ENCODE measurements around the gene HLA-A.

The HLA-A gene

GRCh38 chr6:29942275-29943052 lies at the start of gene HLA-A:
TSS of gene HLA-A (plus strand) at chr6:29942532. CDS start at chr6:29942554, 22 bp downstream.
- Histone ChIP-seq H3K36me3 (ENCODE audit: insufficient read depth, low read length) (no peaks in the 10 kb centered on the region), H3K4me3 (ENCODE audit: low read length) (peak within 1 kb of the TSS; percentile 45), H2AFZ (ENCODE audit: low read depth, low read length) (peak within 1 kb of the TSS; percentile 61), H3K4me1 (ENCODE audit: insufficient read depth, low read length) (no peaks in the 10 kb centered on the region), H3K9me3 (ENCODE audit: low read length) (no peaks in the 10 kb centered on the region), H3K27me3 (ENCODE audit: insufficient read depth, low read length) (peaks cover 5% of the 10 kb centered on the region)

- no peaks in the 10 kb centered on the region for H3K4me1 ChIP-seq (ENCODE audit: insufficient read depth, low read length)
- H2AFZ ChIP-seq (ENCODE audit: low read depth, low read length) = no peak overlapping the region
- no peak overlapping the region for H3K4me3 ChIP-seq (ENCODE audit: low read length)
- H3K27me3 ChIP-seq (ENCODE audit: insufficient read depth, low read length) = peaks cover 27% of the 10 kb centered on the region
- H3K36me3 ChIP-seq (ENCODE audit: insufficient read depth, low read length) = no peaks in the 10 kb centered on the region
- peaks cover 2% of the 10 kb centered on the region for H3K9me3 ChIP-seq (ENCODE audit: low read length)
Observed at GRCh38 chr6:29892696-29893095, 49.6 kb upstream of the HLA-A start.

- no peaks in the 10 kb centered on the region for H3K36me3 ChIP-seq (ENCODE audit: insufficient read depth, low read length)
- H3K27me3 ChIP-seq (ENCODE audit: insufficient read depth, low read length) = no peaks in the 10 kb centered on the region
- H3K4me3 ChIP-seq (ENCODE audit: low read length) = no peak overlapping the region
- no peak overlapping the region for H2AFZ ChIP-seq (ENCODE audit: low read depth, low read length)
- no peaks in the 10 kb centered on the region for H3K9me3 ChIP-seq (ENCODE audit: low read length)
- no peaks in the 10 kb centered on the region for H3K4me1 ChIP-seq (ENCODE audit: insufficient read depth, low read length)
Observed at GRCh38 chr6:29899281-29899680, 43.1 kb upstream of the HLA-A start.

GRCh38 chr6:29905286-29905685 lies 37.0 kb upstream of the HLA-A start:
- H3K27me3 ChIP-seq (ENCODE audit: insufficient read depth, low read length) = peaks cover 17% of the 10 kb centered on the region
- no peaks in the 10 kb centered on the region for H3K9me3 ChIP-seq (ENCODE audit: low read length)
- H3K4me3 ChIP-seq (ENCODE audit: low read length) = no peak overlapping the region

GRCh38 chr6:29907637-29908340 lies 34.5 kb upstream of the HLA-A start:
- H2AFZ ChIP-seq (ENCODE audit: low read depth, low read length) = no peak overlapping the region
- no peaks in the 10 kb centered on the region for H3K9me3 ChIP-seq (ENCODE audit: low read length)
- H3K4me3 ChIP-seq (ENCODE audit: low read length) = no peak overlapping the region
- H3K36me3 ChIP-seq (ENCODE audit: insufficient read depth, low read length) = no peaks in the 10 kb centered on the region
- H3K27me3 ChIP-seq (ENCODE audit: insufficient read depth, low read length) = peaks cover 19% of the 10 kb centered on the region
- H3K4me1 ChIP-seq (ENCODE audit: insufficient read depth, low read length) = no peaks in the 10 kb centered on the region

More at GRCh38 chr6:29905286-29905685, 37.0 kb upstream of the HLA-A start:
- H2AFZ ChIP-seq (ENCODE audit: low read depth, low read length) = no peak overlapping the region
- H3K4me1 ChIP-seq (ENCODE audit: insufficient read depth, low read length) = no peaks in the 10 kb centered on the region
- H3K36me3 ChIP-seq (ENCODE audit: insufficient read depth, low read length) = no peaks in the 10 kb centered on the region

- peaks cover 19% of the 10 kb centered on the region for H3K27me3 ChIP-seq (ENCODE audit: insufficient read depth, low read length)
- no peaks in the 10 kb centered on the region for H3K4me1 ChIP-seq (ENCODE audit: insufficient read depth, low read length)
- no peak overlapping the region for H2AFZ ChIP-seq (ENCODE audit: low read depth, low read length)
- H3K4me3 ChIP-seq (ENCODE audit: low read length) = no peak overlapping the region
- no peaks in the 10 kb centered on the region for H3K9me3 ChIP-seq (ENCODE audit: low read length)
- H3K36me3 ChIP-seq (ENCODE audit: insufficient read depth, low read length) = no peaks in the 10 kb centered on the region
Observed at GRCh38 chr6:29908341-29908662, 34.0 kb upstream of the HLA-A start.

- no peaks in the 10 kb centered on the region for H3K36me3 ChIP-seq (ENCODE audit: insufficient read depth, low read length)
- H3K27me3 ChIP-seq (ENCODE audit: insufficient read depth, low read length) = peaks cover 19% of the 10 kb centered on the region
- H3K4me3 ChIP-seq (ENCODE audit: low read length) = no peak overlapping the region
- no peaks in the 10 kb centered on the region for H3K4me1 ChIP-seq (ENCODE audit: insufficient read depth, low read length)
- no peaks in the 10 kb centered on the region for H3K9me3 ChIP-seq (ENCODE audit: low read length)
- H2AFZ ChIP-seq (ENCODE audit: low read depth, low read length) = no peak overlapping the region
Observed at GRCh38 chr6:29908710-29909109, 33.6 kb upstream of the HLA-A start.

- Histone ChIP-seq H3K4me1 (ENCODE audit: insufficient read depth, low read length) (no peaks in the 10 kb centered on the region), H3K9me3 (ENCODE audit: low read length) (no peaks in the 10 kb centered on the region), H3K27me3 (ENCODE audit: insufficient read depth, low read length) (peaks cover 19% of the 10 kb centered on the region), H3K36me3 (ENCODE audit: insufficient read depth, low read length) (no peaks in the 10 kb centered on the region), H3K4me3 (ENCODE audit: low read length) (no peak overlapping the region), H2AFZ (ENCODE audit: low read depth, low read length) (no peak overlapping the region)
Observed at GRCh38 chr6:29909985-29910384, 32.3 kb upstream of the HLA-A start.

GRCh38 chr6:29912840-29913239 lies 29.5 kb upstream of the HLA-A start:
- no peak overlapping the region for H3K4me3 ChIP-seq (ENCODE audit: low read length)
- H3K9me3 ChIP-seq (ENCODE audit: low read length) = no peaks in the 10 kb centered on the region
- no peaks in the 10 kb centered on the region for H3K4me1 ChIP-seq (ENCODE audit: insufficient read depth, low read length)
- H3K27me3 ChIP-seq (ENCODE audit: insufficient read depth, low read length) = peaks cover 13% of the 10 kb centered on the region
- no peaks in the 10 kb centered on the region for H3K36me3 ChIP-seq (ENCODE audit: insufficient read depth, low read length)
- no peak overlapping the region for H2AFZ ChIP-seq (ENCODE audit: low read depth, low read length)

- no peaks in the 10 kb centered on the region for H3K4me1 ChIP-seq (ENCODE audit: insufficient read depth, low read length)
- no peaks in the 10 kb centered on the region for H3K9me3 ChIP-seq (ENCODE audit: low read length)
- H3K4me3 ChIP-seq (ENCODE audit: low read length) = no peak overlapping the region
- no peak overlapping the region for H2AFZ ChIP-seq (ENCODE audit: low read depth, low read length)
- no peaks in the 10 kb centered on the region for H3K27me3 ChIP-seq (ENCODE audit: insufficient read depth, low read length)
- no peaks in the 10 kb centered on the region for H3K36me3 ChIP-seq (ENCODE audit: insufficient read depth, low read length)
Observed at GRCh38 chr6:29916741-29917140, 25.6 kb upstream of the HLA-A start.

- Histone ChIP-seq H3K36me3 (ENCODE audit: insufficient read depth, low read length) (no peaks in the 10 kb centered on the region), H3K9me3 (ENCODE audit: low read length) (no peaks in the 10 kb centered on the region), H3K4me1 (ENCODE audit: insufficient read depth, low read length) (no peaks in the 10 kb centered on the region), H3K27me3 (ENCODE audit: insufficient read depth, low read length) (no peaks in the 10 kb centered on the region), H3K4me3 (ENCODE audit: low read length) (no peak overlapping the region), H2AFZ (ENCODE audit: low read depth, low read length) (no peak overlapping the region)
Observed at GRCh38 chr6:29917857-29918256, 24.5 kb upstream of the HLA-A start.

- Histone ChIP-seq H3K27me3 (ENCODE audit: insufficient read depth, low read length) (no peaks in the 10 kb centered on the region), H3K9me3 (ENCODE audit: low read length) (no peaks in the 10 kb centered on the region)
Observed at GRCh38 chr6:29919506-29920445, 22.6 kb upstream of the HLA-A start.

GRCh38 chr6:29924287-29924686 lies 18.0 kb upstream of the HLA-A start:
- Histone ChIP-seq H2AFZ (ENCODE audit: low read depth, low read length) (no peak overlapping the region), H3K4me1 (ENCODE audit: insufficient read depth, low read length) (no peaks in the 10 kb centered on the region), H3K27me3 (ENCODE audit: insufficient read depth, low read length) (no peaks in the 10 kb centered on the region), H3K36me3 (ENCODE audit: insufficient read depth, low read length) (no peaks in the 10 kb centered on the region), H3K9me3 (ENCODE audit: low read length) (no peaks in the 10 kb centered on the region), H3K4me3 (ENCODE audit: low read length) (no peak overlapping the region)

More at GRCh38 chr6:29919506-29920445, 22.6 kb upstream of the HLA-A start:
- H3K4me1 ChIP-seq (ENCODE audit: insufficient read depth, low read length) = no peaks in the 10 kb centered on the region
- H2AFZ ChIP-seq (ENCODE audit: low read depth, low read length) = no peak overlapping the region
- no peak overlapping the region for H3K4me3 ChIP-seq (ENCODE audit: low read length)
- no peaks in the 10 kb centered on the region for H3K36me3 ChIP-seq (ENCODE audit: insufficient read depth, low read length)

Data from neuron (in vitro differentiated cells).